Suprapubic skin (tissue), 4 donors: Measurements from ENCODE around the gene ZBTB20. TPM values are rescaled to one million over a fixed set of nuclear protein-coding genes. Genes with fewer than 3 reads are reported as not detected.

Source experiments
- DNase-seq, 2 donors: peaks; one replicate each; pipeline ENCODE4 v3.0.0-alpha.2; 2019; ENCODE audit warnings: low spot score in 2 of 2
- H3K27ac ChIP-seq: fragments of 200-600 bp; sonication (generic); one replicate; pipeline ENCODE4 v1.5.1; 2019
- H3K27me3 ChIP-seq: fragments of 200-600 bp; sonication (generic); one replicate; pipeline ENCODE4 v1.5.1; 2019
- H3K36me3 ChIP-seq: fragments of 200-600 bp; sonication (generic); one replicate; pipeline ENCODE4 v1.5.1; 2019
- H3K4me1 ChIP-seq: fragments of 200-600 bp; sonication (generic); one replicate; pipeline ENCODE4 v1.5.1; 2019
- H3K4me3 ChIP-seq: fragments of 200-600 bp; sonication (generic); one replicate; pipeline ENCODE4 v1.5.1; 2019; ENCODE audit warnings: mild to moderate bottlenecking
- H3K9me3 ChIP-seq: fragments of 200-600 bp; sonication (generic); one replicate; pipeline ENCODE4 v1.5.1; 2019
- CTCF ChIP-seq, 2 donors: fragments of 200-600 bp in 1 of 2; fragments of 450-650 bp in 1 of 2; sonication (generic) in 1 of 2; IDR thresholded peaks; one replicate each; pipeline ENCODE4 v1.5.1; 2016 to 2019; ENCODE audit warnings: antibody characterized with exemption in 2 of 2, mild to moderate bottlenecking in 1 of 2, moderate library complexity in 1 of 2
- EP300 ChIP-seq: sonication (generic); formaldehyde crosslinking; IDR thresholded peaks from one replicate; pipeline ENCODE4 v1.6.1; 2017; ENCODE audit warnings: antibody characterized with exemption
- POLR2A ChIP-seq, 2 donors: fragments of 450-650 bp; IDR thresholded peaks; one replicate each; pipeline ENCODE4 v1.6.1; 2017; ENCODE audit warnings: antibody characterized with exemption in 2 of 2, mild to moderate bottlenecking in 2 of 2, moderate library complexity in 2 of 2
- POLR2AphosphoS5 ChIP-seq, 3 donors: sonication (generic); formaldehyde crosslinking; IDR thresholded peaks; one replicate each; pipeline ENCODE4 v1.6.1; 2017; ENCODE audit warnings: antibody characterized with exemption in 3 of 3
- WGBS: methylation state at CpG from one replicate; pipeline ENCODE4 v1.1.5; 2018; 5-methylcytosine and 5-hydroxymethylcytosine counted together
- total RNA-seq, 4 donors: library from RNA; depleted of rRNA; stranded (reverse); fragments of >200 nt; gene quantifications; one replicate each; pipeline ENCODE4 v1.1.0, GENCODE V29; 2016

Gene ZBTB20
- total RNA-seq, 4 donors from 2014 or later = 23.6 to 77.2 (median 39.4) TPM

DNA sequence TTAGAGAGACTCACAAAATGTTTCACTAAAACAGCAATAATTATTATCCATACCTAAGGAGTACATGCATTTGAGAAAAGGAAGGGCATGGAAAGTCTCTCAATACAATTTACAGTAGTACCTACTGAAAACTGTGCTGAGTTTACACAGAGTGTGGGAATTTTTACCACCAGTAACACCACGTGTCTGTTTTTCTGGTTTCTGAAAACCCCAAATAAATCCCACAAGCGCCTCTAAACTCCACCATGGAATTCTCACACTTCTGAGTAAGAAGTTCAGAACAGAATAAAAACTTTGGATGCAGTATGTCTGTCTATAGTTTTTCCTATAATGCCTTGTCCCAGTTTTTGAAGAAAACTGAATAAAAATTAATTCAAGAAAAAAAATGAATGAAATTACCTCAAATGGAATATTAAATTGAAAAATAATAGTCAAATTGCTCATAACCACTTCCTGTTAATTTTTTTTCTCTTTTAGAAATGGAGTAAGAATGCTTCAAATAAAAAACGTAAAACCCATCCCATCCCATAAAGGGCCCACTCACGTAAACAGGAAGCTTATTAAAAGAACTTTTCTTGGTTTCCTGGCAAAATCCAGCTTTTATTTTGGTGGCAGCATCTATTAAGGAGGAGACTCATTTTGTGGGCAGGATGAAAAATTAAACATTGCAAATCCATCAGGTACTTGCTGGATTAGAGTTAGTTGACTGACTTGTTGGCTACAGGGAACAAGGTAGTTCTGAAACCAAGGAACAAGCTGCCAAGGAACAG lies 475.2 kb downstream of the ZBTB20 start:
- Histone ChIP-seq H3K4me3 (no peak overlapping the region), H3K9me3 (no peaks in the 10 kb centered on the region), H3K36me3 (no peaks in the 10 kb centered on the region), H3K27me3 (no peaks in the 10 kb centered on the region), H3K27ac (no peak overlapping the region), H3K4me1 (no peaks in the 10 kb centered on the region)
- DNase-seq = no peak
- WGBS = 80% methylated on average over 4 of the region's 4 CpGs
- TF ChIP-seq POLR2AphosphoS5 (IDR thresholded peaks at IDR 0.05) (no peak), POLR2A (IDR thresholded peaks at IDR 0.05) (no peak), EP300 (no peak)

- no peaks in the 10 kb centered on the region for H3K4me1 ChIP-seq
- no peak overlapping the region for H3K4me3 ChIP-seq
- no peaks in the 10 kb centered on the region for H3K9me3 ChIP-seq
- WGBS = 78% methylated on average over 1 of the region's 1 CpG
- H3K27me3 ChIP-seq = no peaks in the 10 kb centered on the region
- no peak for DNase-seq
- no peak overlapping the region for H3K27ac ChIP-seq
- no peaks in the 10 kb centered on the region for H3K36me3 ChIP-seq
- no peak for TF ChIP-seq POLR2AphosphoS5 (IDR thresholded peaks at IDR 0.05)
- TF ChIP-seq POLR2A (IDR thresholded peaks at IDR 0.05) = no peak
- TF ChIP-seq EP300 = no peak
- TF ChIP-seq CTCF (IDR thresholded peaks at IDR 0.05) = no peak
Observed at GRCh38 chr3:114669614-114670013, 477.5 kb downstream of the ZBTB20 start.

DNA sequence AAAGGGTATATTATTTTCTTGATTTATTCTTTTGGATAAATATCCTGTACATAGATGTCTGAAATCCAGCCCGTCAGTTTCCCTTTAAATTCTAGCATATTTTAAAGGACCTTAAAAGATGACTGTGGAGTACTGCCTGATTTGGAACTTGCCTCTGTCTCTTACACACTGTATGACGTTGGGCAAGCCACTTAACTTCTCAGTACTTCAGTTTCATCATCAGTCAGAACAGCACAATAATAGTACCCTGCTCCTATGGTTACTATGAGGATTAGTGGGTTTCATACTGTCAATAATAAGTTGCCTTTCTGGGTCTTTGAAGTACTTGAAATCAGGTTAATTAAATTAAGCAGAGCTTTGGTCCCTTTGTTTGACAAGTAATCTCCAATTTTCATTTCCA lies 479.0 kb downstream of the ZBTB20 start:
- H3K4me3 ChIP-seq = no peak overlapping the region
- WGBS = 80% methylated on average over 2 of the region's 2 CpGs
- H3K9me3 ChIP-seq = no peaks in the 10 kb centered on the region
- no peaks in the 10 kb centered on the region for H3K36me3 ChIP-seq
- H3K27me3 ChIP-seq = no peaks in the 10 kb centered on the region
- H3K27ac ChIP-seq = no peak overlapping the region
- H3K4me1 ChIP-seq = no peaks in the 10 kb centered on the region
- TF ChIP-seq CTCF (IDR thresholded peaks at IDR 0.05) (no peak), POLR2A (IDR thresholded peaks at IDR 0.05) (no peak), POLR2AphosphoS5 (IDR thresholded peaks at IDR 0.05) (no peak), EP300 (no peak)
- no peak for DNase-seq

- 83% methylated on average over 3 of the region's 3 CpGs for WGBS
- H3K4me3 ChIP-seq = no peak overlapping the region
- no peak overlapping the region for H3K27ac ChIP-seq
- H3K27me3 ChIP-seq = no peaks in the 10 kb centered on the region
- TF ChIP-seq CTCF (IDR thresholded peaks at IDR 0.05) = no peak
- TF ChIP-seq POLR2A (IDR thresholded peaks at IDR 0.05) = no peak
- TF ChIP-seq POLR2AphosphoS5 (IDR thresholded peaks at IDR 0.05) = no peak
- no peak for TF ChIP-seq EP300
- H3K9me3 ChIP-seq = no peaks in the 10 kb centered on the region
- H3K4me1 ChIP-seq = no peaks in the 10 kb centered on the region
- H3K36me3 ChIP-seq = no peaks in the 10 kb centered on the region
- DNase-seq = no peak
Observed at GRCh38 chr3:114666623-114667022, 480.5 kb downstream of the ZBTB20 start.

GRCh38 chr3:114664006-114664405 lies 483.1 kb downstream of the ZBTB20 start:
- H3K27me3 ChIP-seq = no peaks in the 10 kb centered on the region
- no peak overlapping the region for H3K4me3 ChIP-seq
- H3K36me3 ChIP-seq = no peaks in the 10 kb centered on the region
- no peak for TF ChIP-seq POLR2AphosphoS5 (IDR thresholded peaks at IDR 0.05)
- TF ChIP-seq CTCF (IDR thresholded peaks at IDR 0.05) = no peak
- no peak for TF ChIP-seq POLR2A (IDR thresholded peaks at IDR 0.05)
- no peak for TF ChIP-seq EP300
- no peaks in the 10 kb centered on the region for H3K9me3 ChIP-seq
- DNase-seq = no peak
- H3K27ac ChIP-seq = no peak overlapping the region
- peaks cover 16% of the 10 kb centered on the region for H3K4me1 ChIP-seq
